ENCODE data around the gene HNRNPLL.
"Not testable (repeated sequence)": the region's sequence is repeated elsewhere in the genome, so short reads cannot be mapped to it uniquely, and the experiment has no call there.

HNRNPLL gene

DNA sequence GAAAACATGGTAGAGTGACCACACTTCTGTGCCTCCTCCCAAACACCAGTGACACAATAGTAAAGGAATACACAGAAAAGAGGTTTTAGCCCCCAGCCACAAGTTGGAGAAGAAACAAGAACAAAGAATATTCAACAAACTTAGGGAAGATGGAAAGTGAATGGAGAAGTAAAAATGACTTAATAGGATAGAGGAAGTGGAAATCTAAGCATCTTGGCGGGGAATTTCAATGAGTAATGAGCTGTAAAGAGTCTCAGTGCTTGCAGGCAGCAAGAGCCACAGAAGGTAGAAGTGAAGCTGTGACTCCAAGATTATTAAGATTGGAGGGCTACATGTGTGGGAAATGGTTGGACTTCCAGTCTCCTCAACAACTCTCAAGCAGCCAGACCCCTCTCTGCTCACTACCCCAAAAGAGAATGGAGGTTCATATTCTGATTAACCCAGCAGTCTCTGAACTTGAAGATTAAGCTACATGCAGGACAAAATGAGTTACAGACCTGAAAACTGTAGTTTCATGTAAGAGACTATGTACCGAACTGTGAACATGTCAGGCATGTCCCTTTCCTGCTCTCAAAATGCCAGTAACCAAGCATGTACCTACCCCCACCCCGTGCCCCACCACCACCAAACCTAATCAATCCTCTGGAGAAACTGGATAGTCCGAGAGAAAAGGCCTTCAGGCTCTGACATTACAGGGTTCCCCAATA, 16.9 kb upstream of the HNRNPLL start:
- no peak for DNase-seq

DNA sequence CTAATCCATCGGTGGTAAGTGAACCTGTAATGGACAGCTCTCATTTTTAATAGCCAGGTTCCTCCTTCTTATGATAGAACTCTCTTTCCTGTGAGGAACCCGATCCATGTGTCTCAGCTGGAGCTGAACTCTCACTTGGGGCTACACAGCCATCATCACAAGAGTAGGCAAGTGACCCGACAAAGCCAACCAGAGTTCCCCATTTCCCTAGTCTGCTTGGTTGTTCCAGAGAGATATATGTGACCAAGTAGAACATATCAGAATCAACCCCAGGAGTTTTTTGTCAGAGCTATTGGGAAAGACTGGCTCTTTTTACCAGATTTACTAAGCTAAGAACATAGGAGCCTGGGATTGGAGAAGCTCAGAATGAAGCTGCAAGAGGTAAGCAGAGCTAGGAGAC, 14.6 kb upstream of the HNRNPLL start:
- no peak for DNase-seq

- DNase-seq: no peak
Observed at GRCh38 chr2:38615237-38615636, 12.5 kb upstream of the HNRNPLL start.

DNA sequence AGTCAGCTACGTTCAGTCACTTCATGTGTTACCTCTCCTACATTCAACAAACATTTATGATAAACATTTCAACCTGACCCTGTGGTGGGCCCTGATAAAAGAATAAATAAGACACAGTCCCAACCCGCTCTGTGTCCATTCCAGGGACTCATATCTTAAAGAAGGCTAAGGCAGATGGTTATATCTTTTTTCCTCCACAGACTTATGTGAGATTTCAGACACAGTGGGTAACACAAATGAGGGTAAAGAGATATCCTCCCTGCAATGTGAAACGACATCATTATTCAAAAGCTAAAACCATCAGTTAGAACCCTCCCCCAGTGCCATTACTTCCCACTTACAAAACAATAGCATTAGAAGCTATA, 11.1 kb upstream of the HNRNPLL start:
- no peak for DNase-seq

DNA sequence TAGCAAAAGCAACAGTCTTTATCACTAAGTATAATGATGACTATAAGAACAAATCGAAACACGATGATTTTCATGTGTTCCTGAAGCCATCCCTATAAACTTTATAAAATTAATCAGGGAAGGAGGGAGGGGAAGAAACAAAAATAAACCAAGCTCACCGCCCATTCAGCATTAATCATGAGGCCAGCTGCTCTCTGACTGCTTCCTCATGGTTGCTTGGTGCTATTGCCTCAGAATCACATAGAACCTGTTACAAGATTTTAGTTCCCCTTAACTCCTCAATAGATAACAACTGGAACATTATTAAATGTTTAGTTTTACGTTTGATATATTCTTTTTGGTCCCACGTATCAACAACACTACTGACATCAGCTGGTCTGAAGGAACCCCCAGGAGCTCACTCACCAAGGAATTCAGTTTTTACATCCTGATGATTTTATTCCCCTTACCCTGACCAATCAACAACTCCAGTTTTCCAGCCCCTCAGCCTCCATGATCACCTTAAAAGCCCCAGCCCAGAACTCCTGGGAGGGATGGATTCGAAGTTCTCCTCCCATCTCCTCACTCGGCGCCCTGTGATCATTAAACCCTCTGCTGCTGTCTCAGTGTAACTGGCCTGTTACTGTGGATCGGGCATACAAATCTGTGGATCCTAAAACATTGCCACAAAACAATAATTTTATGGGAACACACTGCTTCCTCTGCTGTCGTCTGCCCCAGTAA, 10.6 kb upstream of the HNRNPLL start:
- DNase-seq: no peak

DNA sequence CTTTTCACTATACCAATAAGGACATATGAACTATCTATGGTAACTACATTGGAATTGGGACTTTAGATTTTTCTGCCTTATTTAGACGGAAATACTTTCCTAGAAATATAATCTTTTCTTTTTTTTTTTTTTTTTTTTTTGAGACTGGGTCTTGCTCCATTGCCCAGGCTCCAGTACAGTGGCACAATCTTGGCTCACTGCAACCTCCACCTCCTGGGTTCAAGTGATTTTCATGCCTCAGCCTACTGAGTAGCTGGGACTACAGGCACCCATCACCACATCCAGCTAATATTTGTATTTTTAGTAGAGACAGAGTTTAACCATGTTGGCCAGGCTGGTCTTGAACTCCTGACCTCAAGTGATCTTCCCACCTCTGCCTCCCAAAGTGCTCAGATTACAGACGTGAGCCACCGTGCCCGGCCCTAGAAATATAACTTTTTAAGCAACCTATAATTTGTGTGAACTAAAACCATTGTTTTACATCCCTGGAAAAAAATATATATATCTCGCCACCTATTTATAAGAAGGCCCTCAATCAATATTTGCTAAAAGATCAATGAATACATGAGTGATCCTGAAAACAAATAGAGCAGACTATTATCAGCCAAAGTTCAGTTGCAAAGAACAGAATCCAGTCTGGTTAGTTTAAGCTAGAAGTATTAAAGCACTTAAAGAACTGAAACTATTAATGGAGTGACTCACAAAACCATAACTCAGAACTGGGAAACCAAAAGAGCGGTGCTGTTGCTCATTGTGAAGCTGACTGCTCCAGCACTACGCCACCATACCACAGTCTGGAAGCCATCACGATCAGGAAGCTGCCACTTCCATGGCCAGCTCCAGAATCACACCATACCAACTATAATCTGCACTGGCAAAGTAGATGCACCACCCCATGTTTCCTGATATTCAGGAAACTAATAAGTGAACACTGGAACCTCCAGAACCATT, 8.4 kb upstream of the HNRNPLL start:
- no peak for DNase-seq

GRCh38 chr2:38609246-38609645, 6.5 kb upstream of the HNRNPLL start:
- not testable (repeated sequence) for DNase-seq

DNA sequence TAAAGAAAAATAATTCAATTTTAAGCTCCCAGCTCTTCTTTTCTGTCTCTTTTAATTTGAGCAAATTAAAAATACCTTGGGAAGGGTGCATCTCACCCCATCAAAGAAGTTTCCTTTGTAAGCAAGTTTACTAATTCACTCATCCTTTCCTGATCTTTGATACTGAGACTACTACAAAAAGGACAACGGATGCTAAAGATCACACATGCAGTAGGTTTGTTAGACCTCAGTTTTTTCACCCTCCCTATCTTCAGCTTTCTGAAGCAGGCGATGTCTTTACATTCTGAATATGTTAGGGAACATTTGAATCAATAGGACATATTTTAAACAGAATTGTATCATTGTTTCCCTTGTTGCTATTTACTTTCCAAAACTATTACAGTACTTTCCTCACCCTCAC, 6.0 kb upstream of the HNRNPLL start:
- no peak for DNase-seq

DNA sequence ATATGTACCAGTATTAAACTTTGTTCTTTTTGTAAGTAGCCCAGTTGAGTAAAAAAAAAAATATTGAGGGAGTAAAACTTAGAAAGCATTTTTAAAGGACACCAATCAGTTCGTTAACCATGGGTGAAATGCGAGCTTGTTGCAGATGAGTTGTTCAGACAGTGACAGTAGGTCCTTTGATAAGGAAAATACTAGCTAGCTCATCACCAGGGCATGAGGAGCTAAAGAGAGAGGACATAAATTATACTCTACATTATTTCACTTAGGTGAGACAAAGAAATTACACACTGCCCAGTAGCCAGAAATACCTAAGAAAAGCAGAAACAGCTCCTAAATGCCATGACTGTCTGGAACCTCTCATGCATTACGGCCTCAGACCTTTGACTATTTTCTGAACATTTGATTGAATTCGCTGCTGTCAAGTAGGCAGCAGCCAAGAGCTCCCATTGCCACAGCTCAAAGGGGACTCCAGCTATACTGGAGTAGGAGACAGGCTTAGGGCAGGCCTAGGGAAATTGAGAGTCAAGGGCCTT, 2.6 kb upstream of the HNRNPLL start:
- no peak for DNase-seq

DNA sequence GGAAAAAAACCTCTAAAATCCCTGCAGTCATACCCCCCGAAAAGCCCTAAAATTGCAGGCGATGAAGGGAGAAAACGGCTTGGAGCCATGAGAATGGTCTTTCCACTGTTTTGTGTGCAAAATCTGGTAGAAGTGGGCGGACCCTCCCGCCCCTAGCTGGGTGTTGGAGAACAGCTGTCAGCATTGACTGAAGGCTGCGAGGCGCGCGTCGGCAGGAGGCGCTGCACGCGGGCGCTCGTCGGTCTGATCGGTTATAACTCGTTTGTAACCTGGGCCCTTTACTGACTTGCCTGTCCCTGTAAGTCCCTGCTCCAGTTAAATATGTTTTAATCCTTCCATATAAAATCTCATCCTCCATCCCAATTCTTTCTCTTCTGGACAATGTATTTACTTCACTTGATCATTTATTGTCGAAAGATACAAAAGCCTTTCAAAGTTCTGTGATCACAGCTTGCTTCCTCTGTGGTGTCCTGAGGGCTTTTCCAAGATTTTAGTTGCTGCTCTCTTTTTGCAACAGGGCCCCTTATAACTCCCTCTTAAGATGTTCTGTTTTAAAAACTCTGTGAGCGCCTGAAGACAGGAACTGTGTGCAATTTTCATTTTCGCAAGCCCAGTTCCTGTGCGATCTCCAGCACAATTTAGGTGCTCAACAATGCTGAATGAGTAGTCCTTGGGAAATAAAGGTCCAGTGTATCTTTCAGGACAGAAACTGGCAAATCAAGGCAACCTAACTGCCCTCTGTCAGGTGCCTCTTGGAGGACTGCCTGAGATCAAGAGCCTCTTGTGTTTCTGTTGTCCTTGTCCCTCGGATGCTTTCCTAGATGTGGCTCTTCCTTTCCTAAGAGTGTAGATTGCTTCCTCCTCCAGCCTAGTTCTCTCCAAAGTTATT, 918 bp upstream of the HNRNPLL start:
- peak; percentile 85 for DNase-seq

GRCh38 chr2:38602136-38602731, 494 bp downstream of the HNRNPLL start:
- DNase-seq: peak; percentile 39

GRCh38 chr2:38601463-38602135, 1.1 kb downstream of the HNRNPLL start:
- peak; percentile 33 for DNase-seq

DNA sequence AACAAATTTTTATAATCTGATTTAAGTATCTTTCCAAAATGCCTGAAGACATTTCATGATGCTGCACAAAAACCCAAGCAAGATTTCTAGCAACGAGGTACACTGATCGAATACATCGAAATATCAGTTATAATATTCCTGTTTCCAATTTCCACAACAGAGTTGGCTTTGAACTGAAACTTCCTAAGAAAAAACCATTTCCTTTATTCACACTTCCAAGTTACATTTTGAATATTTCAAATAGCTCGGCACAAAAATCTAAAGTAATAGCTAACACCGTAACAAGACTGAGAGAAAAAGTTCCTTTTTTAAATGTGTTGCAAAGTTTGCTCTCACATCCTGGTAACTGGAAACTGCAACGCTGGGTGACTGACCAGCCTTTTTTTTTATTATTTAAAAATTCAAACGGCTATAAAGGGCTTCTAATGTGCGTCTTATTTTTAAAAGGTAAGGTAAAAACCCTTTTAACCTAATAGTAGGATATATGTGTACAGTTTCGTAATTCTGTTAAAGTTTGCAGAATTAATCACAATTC, 1.7 kb downstream of the HNRNPLL start:
- DNase-seq: no peak

GRCh38 chr2:38600242-38600891, 2.4 kb downstream of the HNRNPLL start:
- DNase-seq: no peak

DNA sequence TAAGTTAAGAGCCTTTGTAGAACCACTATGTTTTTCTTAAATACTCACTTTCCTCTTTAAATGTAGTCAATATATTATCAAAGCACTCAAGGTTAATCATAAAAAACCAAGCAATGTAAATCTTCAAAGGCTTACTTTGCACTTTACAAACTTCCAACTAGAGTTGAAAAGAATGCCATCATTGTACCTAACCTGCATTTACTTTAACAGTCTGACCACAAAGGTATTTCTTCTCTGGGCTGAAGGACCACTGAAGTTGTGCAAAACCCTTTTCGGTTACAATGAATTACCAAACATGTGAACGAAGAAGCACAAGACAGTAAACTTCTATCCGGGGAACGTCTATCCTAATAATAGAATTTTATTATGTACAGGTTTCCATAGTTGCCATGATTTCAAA, 3.0 kb downstream of the HNRNPLL start:
- DNase-seq: no peak

GRCh38 chr2:38598991-38599295, 3.8 kb downstream of the HNRNPLL start:
- DNase-seq: no peak

- DNase-seq: no peak
Observed at GRCh38 chr2:38598200-38598990, 4.3 kb downstream of the HNRNPLL start.

DNA sequence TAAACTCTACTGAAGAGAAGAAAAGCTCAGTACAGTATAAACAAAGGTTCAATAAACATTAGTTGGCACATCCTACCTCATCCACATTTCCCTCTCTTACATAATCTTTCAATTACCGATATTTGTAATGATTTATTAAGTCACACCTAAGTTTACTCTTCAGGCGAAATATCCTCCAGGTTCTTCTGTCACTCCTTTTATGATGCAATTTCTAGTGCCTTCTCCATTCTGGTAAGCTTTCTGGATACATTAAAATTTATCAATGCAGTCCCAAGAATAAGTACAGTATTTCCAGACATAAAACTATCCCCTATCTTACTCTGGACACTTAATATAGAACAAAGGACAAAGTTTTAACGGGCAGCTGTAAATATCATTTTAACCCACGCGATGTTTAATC, 5.6 kb downstream of the HNRNPLL start:
- DNase-seq: no peak

DNA sequence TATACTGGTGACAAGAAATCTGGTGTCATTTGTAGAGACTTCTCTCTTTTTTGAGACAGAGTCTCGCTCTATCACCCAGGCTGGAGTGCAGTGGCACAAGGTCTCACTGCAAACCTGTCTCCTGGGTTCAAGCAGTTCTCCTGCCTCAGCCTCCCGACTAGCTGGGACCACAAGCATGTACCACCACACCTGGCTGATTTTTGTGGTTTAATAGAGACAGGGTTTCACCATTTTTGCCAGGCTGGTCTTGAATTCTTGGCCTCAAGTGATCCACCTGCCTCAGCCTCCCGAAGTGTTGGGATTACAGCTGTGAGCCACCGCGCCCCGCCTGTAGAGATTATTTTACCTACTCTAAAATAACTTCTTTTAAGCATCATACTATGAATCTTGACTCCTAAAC, 6.5 kb downstream of the HNRNPLL start:
- no peak for DNase-seq

DNA sequence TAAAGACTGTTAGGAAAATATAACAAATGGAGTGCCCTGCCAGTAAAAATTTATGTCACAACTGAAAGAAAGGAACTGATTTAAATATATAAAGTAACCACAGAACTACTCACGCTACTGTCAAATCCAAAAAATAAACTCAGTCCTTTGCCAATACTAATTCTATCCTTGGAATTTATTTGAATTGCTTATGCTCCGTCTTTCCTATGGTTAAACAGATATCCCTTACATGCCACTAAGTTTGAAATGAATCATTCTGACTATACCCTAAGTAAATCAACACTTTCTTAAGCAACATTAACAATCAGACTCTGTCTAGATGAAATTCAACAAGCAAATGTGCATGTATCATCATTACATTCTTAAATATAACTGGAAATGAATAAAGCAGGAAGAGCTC, 9.8 kb downstream of the HNRNPLL start:
- no peak for DNase-seq
